WTC11 (cell line): ENCODE data around the gene RGS19.

Experiments used
- AFF4 ChIP-seq: sonication (generic); formaldehyde crosslinking; IDR thresholded peaks from 2 replicates; pipeline ENCODE4 v1.8.1; 2023; ENCODE audit warnings: mild to moderate bottlenecking, missing genetic modification reagents, borderline replicate concordance
- TEAD4 ChIP-seq: sonication (generic); formaldehyde crosslinking; IDR thresholded peaks from 2 replicates; pipeline ENCODE4 v1.8.0; 2022; ENCODE audit warnings: mild to moderate bottlenecking, missing genetic modification reagents

- TF ChIP-seq TEAD4: no peak
- TF ChIP-seq AFF4: no peak
These were observed 8.9 kb downstream of the RGS19 start for GRCh38 chr20:64070244-64070993.
